Gastrocnemius medialis (tissue), 4 donors: ENCODE results near the gene ITPKB. TPM values are rescaled to one million over a fixed set of nuclear protein-coding genes. Genes with fewer than 3 reads are reported as not detected.
A peak's percentile ranks its signal among the peaks of the same experiment; 100 is the strongest.

Experiments
- ATAC-seq, 2 donors: fragments of 150-250 bp; one replicate each; pipeline ENCODE4 v1.9.1; 2016
- DNase-seq, 2 donors: peaks; one replicate each; pipeline ENCODE4 v3.0.0-alpha.2; 2019
- H3K27ac ChIP-seq, 4 donors: fragments of 200-600 bp; sonication (generic); 1 replicate in 1 of 4; 2 replicates in 3 of 4; pipeline ENCODE4 v1.5.1; 2016 to 2018; ENCODE audit warnings: mild to moderate bottlenecking in 2 of 4, moderate library complexity in 1 of 4
- H3K27me3 ChIP-seq, 3 donors: fragments of 200-600 bp; sonication (generic) in 2 of 3; 1 replicate in 1 of 3; 2 replicates in 2 of 3; pipeline versions ENCODE4 v1.5.1 to v1.6.0; 2016 to 2019; ENCODE audit warnings: mild to moderate bottlenecking in 1 of 3, moderate library complexity in 1 of 3
- H3K36me3 ChIP-seq, 2 donors: fragments of 200-600 bp; sonication (generic) in 1 of 2; one replicate each; pipeline ENCODE4 v1.5.1; 2017 to 2018
- H3K4me1 ChIP-seq, 2 donors: fragments of 200-600 bp; sonication (generic) in 1 of 2; one replicate each; pipeline ENCODE4 v1.5.1; 2016 to 2017; ENCODE audit warnings: mild to moderate bottlenecking in 2 of 2
- H3K4me3 ChIP-seq, 4 donors: fragments of 200-600 bp; sonication (generic) in 3 of 4; 1 replicate in 1 of 4; 2 replicates in 3 of 4; pipeline ENCODE4 v1.5.1; 2016 to 2019; ENCODE audit warnings: mild to moderate bottlenecking in 2 of 4
- H3K9me3 ChIP-seq, 3 donors: fragments of 200-600 bp; sonication (generic) in 2 of 3; 1 replicate in 1 of 3; 2 replicates in 2 of 3; pipeline ENCODE4 v1.5.1; 2016 to 2019
- CTCF ChIP-seq, 5 experiments: fragments of 450-650 bp in 3 of 5; fragments of 200-600 bp in 2 of 5; sonication (generic) in 2 of 5; IDR thresholded peaks in 4 of 5; conservative IDR thresholded peaks in 1 of 5; 1 replicate in 4 of 5; 2 replicates in 1 of 5; pipeline ENCODE4 v1.5.1; 2016 to 2019; ENCODE audit warnings: antibody characterized with exemption in 5 of 5, mild to moderate bottlenecking in 3 of 5, moderate library complexity in 3 of 5
- POLR2A ChIP-seq, 2 donors: fragments of 450-650 bp; IDR thresholded peaks; one replicate each; pipeline ENCODE4 v1.6.1; 2017; ENCODE audit warnings: antibody characterized with exemption in 2 of 2, mild to moderate bottlenecking in 2 of 2, moderate library complexity in 2 of 2
- in situ Hi-C, 4 donors: fragments of 200-750 bp; cut with MboI; loops; one replicate each; pipeline versions ENCODE4 v1.15.0 to v1.8.0; 2017; ENCODE audit warnings: low sequenced_read_pairs in 4 of 4
- intact Hi-C: fragments of 100-400 bp; cut with DNase I; formaldehyde crosslinking; loops from one replicate; pipeline ENCODE4 v1.15.1; 2023; ENCODE audit warnings: low total_unique reads
- total RNA-seq, 4 donors: library from RNA; depleted of rRNA; stranded (reverse); fragments of >200 nt; gene quantifications; one replicate each; pipeline versions ENCODE4 v1.1.0 to v1.2.3, GENCODE V29; 2016

Gene ITPKB
- total RNA-seq, 4 donors from 2014 or later, result 7.1 to 13.9 (median 7.8) TPM

- intact Hi-C loops (loop anchor here (1.0 kb wide), 1 partner anchor 47 kb away; no protein-coding TSS in a partner anchor), in situ Hi-C loops (no loop called here)
- H3K27me3 ChIP-seq, result no peaks in the 10 kb centered on the region
- no peak for TF ChIP-seq POLR2A (IDR thresholded peaks at IDR 0.05)
- TF ChIP-seq CTCF (IDR thresholded peaks at IDR 0.05 in 4 of 5, conservative IDR thresholded peaks at IDR 0.05 in 1 of 5), result no peak
- peak overlapping the region; percentile 66 to 82 (median 76) for H3K27ac ChIP-seq
- DNase-seq (no peak), ATAC-seq (peak in 1 of 2 donors; percentile 6)
- H3K36me3 ChIP-seq, result no peaks in the 10 kb centered on the region
- no peaks in the 10 kb centered on the region for H3K9me3 ChIP-seq
- H3K4me3 ChIP-seq, result no peak overlapping the region
- H3K4me1 ChIP-seq, result peaks cover 30 to 47% of the 10 kb centered on the region in 2 donors
These were observed 30.1 kb downstream of the ITPKB start for GRCh38 chr1:226708967-226709396.

DNA sequence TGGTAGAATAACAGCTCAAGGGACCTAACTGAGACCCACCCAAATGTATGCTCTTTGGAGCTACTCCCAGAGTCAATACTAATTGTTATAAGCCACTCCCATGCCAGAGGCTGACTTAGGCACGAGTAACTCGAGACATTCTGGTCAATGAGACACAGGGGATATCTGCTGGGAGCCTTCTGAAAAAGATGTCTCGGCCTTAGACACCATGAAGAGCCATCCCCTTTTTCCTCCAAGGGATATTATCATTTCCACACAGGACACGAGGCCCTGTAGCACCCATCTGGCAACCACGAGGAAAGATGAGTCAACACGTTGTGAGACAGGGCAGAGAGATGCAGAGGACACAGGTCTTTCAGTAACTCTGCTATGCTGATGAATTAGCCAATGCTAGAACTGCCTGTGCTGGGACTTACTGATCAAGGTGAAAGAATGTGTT is 30.7 kb downstream of the ITPKB start:
- DNase-seq, result peak; percentile 53 to 58
- Histone ChIP-seq H3K36me3 (no peaks in the 10 kb centered on the region), H3K4me1 (peaks cover 31 to 45% of the 10 kb centered on the region in 2 donors), H3K4me3 (no peak overlapping the region), H3K9me3 (no peaks in the 10 kb centered on the region), H3K27me3 (no peaks in the 10 kb centered on the region), H3K27ac (peak overlapping the region; percentile 66 to 82 (median 76))
- peak; percentile 63 to 90 for ATAC-seq
- no peak for TF ChIP-seq POLR2A (IDR thresholded peaks at IDR 0.05)
- TF ChIP-seq CTCF (IDR thresholded peaks at IDR 0.05 in 4 of 5, conservative IDR thresholded peaks at IDR 0.05 in 1 of 5), result no peak
- in situ Hi-C loops (no loop called here), intact Hi-C loops (loop anchor here (1.0 kb wide), 1 partner anchor 46 kb away; no protein-coding TSS in a partner anchor)

DNA sequence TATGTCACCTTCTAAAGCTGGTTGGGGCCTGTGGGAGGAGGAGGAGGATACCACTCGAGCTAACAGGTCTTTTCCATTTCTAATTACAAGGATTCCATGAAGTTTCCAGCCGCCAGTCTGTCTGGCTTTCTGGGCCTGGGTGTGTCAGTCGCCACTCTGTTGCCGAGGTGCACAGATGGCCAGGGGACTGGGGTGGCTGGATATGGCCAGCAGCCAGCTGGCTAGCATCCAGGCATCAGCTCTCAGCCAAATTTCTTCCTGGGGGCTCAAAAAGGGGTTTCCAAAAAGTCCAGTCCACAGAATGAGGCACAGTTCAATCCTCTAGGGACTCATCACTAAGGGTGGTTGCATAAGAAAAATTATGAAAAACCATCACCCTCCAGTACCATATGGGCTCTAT is 32.4 kb downstream of the ITPKB start:
- in situ Hi-C loops (no loop called here), intact Hi-C loops (no loop called here)
- ATAC-seq (no peak), DNase-seq (no peak)
- Histone ChIP-seq H3K4me1 (peaks cover 40 to 51% of the 10 kb centered on the region in 2 donors), H3K9me3 (no peaks in the 10 kb centered on the region), H3K36me3 (no peaks in the 10 kb centered on the region), H3K27ac (peak overlapping the region in 3 of 4 donors; percentile 29 to 36 (median 33)), H3K27me3 (no peaks in the 10 kb centered on the region), H3K4me3 (no peak overlapping the region)
- no peak for TF ChIP-seq POLR2A (IDR thresholded peaks at IDR 0.05)
- no peak for TF ChIP-seq CTCF (IDR thresholded peaks at IDR 0.05 in 4 of 5, conservative IDR thresholded peaks at IDR 0.05 in 1 of 5)

GRCh38 chr1:226704169-226704937 is 34.7 kb downstream of the ITPKB start:
- Histone ChIP-seq H3K27ac (peak overlapping the region; percentile 96 to 99 (median 98)), H3K27me3 (no peaks in the 10 kb centered on the region), H3K4me1 (peaks cover 33 to 50% of the 10 kb centered on the region in 2 donors), H3K36me3 (no peaks in the 10 kb centered on the region), H3K9me3 (no peaks in the 10 kb centered on the region), H3K4me3 (peak overlapping the region in 2 of 4 donors; percentile 79 to 83)
- DNase-seq (no peak), ATAC-seq (no peak)
- in situ Hi-C loops (no loop called here), intact Hi-C loops (loop anchor here (5.0 kb wide), 1 partner anchor 238 kb away; the partner anchor contains the start of gene COQ8A)
- TF ChIP-seq CTCF (IDR thresholded peaks at IDR 0.05 in 4 of 5, conservative IDR thresholded peaks at IDR 0.05 in 1 of 5) (no peak), POLR2A (IDR thresholded peaks at IDR 0.05) (no peak)
